ENCODE data around the gene ALDH1L2.

DNA sequence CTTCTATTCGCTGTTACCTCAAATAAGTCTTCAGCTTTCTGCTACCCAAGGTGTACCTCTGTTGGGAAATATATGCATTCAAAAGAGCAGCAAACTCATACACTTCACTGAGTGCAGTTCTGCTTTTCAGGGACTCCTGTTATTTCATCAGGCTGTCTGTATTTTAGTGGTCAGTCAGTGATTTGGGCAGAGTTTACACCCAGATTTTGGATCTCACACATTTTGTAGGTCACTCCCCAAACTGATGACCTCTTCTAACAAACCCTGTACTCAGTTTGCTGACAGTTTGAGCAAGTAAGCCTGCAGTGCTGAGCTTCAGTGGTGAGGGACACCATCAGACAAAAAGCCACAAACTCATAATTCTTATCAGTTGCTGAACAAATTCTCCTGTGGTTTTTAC, 15.1 kb upstream of the ALDH1L2 start:
- TF ChIP-seq, protein P1, sequence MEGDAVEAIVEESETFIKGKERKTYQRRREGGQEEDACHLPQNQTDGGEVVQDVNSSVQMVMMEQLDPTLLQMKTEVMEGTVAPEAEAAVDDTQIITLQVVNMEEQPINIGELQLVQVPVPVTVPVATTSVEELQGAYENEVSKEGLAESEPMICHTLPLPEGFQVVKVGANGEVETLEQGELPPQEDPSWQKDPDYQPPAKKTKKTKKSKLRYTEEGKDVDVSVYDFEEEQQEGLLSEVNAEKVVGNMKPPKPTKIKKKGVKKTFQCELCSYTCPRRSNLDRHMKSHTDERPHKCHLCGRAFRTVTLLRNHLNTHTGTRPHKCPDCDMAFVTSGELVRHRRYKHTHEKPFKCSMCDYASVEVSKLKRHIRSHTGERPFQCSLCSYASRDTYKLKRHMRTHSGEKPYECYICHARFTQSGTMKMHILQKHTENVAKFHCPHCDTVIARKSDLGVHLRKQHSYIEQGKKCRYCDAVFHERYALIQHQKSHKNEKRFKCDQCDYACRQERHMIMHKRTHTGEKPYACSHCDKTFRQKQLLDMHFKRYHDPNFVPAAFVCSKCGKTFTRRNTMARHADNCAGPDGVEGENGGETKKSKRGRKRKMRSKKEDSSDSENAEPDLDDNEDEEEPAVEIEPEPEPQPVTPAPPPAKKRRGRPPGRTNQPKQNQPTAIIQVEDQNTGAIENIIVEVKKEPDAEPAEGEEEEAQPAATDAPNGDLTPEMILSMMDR (IDR thresholded peaks at IDR 0.05) = no peak
- TF ChIP-seq POLR2A (IDR thresholded peaks at IDR 0.05) (no peak), EP300 (IDR thresholded peaks at IDR 0.05) (no peak)

Data from upper lobe of left lung (tissue), 4 donors.